Frontal cortex (tissue), 4 donors: Measurements from ENCODE around the gene MLPH. TPM values are rescaled to one million over a fixed set of nuclear protein-coding genes. Genes with fewer than 3 reads are reported as not detected.
A peak's percentile ranks its signal among the peaks of the same experiment; 100 is the strongest.
"Not testable (repeated sequence)": the region's sequence is repeated elsewhere in the genome, so short reads cannot be mapped to it uniquely, and the experiment has no call there.

ENCODE experiments used
- DNase-seq, 2 donors: peaks; one replicate each; pipeline ENCODE4 v3.0.0; 2012; ENCODE audit warnings: low spot score in 2 of 2
- FAIRE-seq: peaks from 2 replicates; lab custom pipeline; 2012; peaks lifted over from hg19 to GRCh38; lab: Jason Lieb, UNC
- total RNA-seq: library from RNA; depleted of rRNA; stranded (reverse); fragments of >200 nt; gene quantifications from one replicate; pipeline ENCODE4 v1.2.3, GENCODE V29; 2014
- donor health status: control.
- donor health status: control.
- donor health status: control.

Gene MLPH
- total RNA-seq, 1 donor from 2014 or later: 0.82 TPM

DNA sequence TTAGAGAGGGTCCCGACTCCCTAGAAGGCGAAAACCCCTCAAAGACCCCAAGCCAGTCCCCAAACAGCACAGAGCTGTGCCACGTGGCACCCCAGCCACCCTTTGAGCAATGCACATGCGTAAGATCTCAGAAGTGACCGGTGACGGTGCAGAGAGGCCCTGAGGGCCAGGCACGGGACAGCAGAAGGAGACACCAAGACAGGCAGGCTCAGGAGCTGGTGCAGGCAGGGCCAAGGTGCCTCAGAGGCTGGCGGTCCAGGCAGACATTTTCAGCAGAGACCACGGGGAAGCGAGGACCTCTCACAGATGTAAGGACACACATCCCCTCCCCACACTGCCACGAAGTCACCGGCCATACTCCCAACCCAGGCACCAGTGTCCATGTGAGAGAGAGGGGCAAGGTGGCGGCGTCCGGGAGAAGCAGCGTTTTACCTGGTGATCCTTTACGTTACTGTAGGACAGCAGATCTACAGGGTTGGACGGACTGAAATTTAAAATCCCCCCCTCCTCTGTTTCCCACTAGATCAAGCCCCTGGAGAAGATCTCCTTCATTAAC lies 105.5 kb downstream of the MLPH start:
- DNase-seq: no peak
- no peak for FAIRE-seq

DNA sequence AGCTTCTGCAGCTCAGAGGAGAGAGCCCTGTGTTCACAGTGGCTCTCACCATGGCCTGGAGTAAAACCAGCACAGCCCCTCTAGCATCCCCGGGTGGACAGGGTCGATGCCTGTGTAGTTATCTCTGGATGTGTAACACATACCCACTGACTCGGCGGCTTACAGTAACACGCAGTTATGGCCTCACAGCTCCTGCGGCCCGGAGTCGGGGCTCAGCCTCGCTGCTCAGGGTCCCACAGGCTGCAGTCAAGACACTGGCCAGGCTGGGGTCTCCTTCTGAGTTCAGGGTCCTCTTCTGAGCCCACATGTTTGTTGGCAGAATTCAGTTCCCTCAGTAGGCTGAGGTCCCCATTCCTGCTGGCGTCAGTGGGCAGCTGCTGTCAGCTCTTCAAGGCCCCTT lies 106.0 kb downstream of the MLPH start:
- DNase-seq: no peak
- FAIRE-seq: no peak

DNA sequence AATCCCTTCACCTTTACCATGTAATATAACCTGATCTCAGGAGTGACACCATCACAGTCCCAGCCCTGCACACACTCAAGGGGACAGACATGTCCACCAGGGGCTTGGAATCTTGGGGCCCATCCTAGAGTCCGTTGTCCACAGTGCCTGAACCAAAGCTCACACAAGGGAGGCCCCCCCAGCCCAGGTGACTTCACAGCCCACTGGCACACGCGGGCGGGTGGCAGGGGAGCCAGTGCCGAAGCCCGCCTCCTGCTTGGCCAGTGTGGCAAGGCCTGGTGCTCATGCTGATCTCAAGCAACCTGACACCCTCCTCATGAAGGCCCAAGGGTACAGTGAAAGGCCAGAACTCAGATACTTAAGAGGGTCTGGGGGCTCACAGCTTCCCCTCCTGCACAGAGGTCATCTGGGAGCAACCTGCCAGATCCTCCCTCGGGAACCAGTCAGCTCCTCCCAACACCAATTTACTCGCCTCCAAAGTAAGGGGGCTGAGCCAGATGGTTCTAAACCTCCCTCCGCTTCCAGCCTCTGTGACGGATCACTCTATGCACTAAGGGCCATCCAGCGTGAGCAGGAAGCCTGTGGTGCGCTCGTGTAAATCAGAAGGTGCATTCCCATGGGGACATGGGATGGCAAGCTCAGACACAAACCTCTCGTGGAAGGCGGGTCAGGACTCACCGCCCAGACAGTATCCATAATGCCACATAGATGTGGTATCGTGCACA lies 106.7 kb downstream of the MLPH start:
- FAIRE-seq (no peak), DNase-seq (no peak)

DNA sequence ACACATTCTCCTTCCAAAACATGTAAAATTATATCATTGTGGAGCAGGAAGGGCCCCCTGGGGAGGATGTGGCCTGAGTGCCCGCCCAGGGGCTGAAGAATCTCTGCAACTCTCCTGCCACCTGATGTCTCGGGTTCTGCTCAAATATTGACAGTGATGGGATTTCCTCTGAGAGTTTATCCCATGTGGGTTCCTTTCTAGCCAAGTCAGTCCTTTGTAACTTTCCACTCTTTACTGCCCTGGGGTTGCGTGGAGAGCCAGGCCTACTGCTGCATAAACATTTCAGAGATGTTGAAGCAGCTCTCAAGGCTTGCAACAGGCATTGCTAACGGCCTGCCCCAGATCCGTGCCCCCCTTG lies 107.4 kb downstream of the MLPH start:
- DNase-seq: no peak
- FAIRE-seq: no peak

DNA sequence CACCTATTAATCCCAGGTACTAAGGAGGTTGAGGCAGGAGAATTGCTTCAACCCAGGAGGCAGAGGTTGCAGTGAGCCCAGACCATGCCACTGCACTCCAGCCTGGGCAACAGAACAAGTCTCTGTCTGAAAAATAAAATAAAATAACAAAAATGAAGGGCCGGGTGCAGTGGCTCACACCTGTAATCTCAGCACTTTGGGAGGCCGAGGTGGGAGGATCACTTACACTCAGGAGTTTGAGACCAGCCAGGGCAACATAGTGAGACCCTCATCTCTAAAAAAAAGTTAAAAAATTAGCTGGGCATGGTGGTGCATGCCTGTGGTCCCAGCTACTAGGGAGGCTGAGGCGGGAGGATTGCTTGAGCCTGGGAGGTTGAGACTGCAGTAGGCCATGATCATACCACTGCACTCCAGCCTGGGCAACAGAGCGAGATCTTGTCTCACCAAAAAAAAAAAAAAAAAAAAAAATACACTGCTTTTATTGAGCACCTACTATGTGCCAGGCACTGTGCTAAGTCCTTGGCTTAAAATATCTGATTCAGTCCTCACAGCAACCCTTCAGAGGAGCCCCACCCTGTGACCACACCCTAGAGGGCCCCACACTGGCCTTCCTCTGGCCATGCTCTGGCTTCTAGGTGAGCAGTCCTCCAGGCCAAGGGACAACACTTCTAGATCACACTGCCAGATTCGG lies 108.9 kb downstream of the MLPH start:
- not testable (repeated sequence) for FAIRE-seq

DNA sequence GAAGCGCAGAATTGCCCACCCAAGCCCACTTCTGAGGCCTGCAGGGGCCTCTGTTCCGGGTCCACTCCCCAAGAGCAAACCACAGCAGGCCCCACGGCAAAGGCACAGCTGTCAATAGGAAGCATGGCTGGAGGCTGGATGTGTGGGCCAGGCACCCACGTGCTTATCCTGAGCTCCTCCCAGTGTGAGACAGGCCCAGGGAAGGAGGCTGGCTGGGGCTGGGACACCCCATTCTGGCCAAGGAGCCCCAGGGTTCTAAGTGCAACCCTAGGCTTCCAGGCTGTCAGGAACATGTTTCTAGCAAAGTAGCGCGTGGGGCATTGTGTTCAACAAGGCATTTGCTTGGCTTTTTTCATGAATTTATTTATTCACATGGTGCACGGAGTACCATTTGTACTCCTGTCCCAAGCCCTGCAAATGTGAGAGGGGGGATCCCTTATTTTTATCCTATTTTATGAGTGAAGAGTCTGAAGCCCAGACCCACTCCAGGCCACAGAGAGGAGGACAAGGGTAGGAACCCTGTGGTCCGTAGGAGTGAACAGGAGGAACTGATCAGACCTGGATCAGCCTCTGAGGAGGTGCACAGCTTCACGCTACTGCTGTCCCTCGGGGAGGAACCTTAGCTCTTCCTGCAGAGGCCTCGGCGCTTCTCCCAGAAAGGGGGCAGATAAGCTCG lies 109.6 kb downstream of the MLPH start:
- DNase-seq (no peak), FAIRE-seq (no peak)

More for the DNA sequence above, 108.9 kb downstream of the MLPH start:
- DNase-seq: not testable (repeated sequence)

DNA sequence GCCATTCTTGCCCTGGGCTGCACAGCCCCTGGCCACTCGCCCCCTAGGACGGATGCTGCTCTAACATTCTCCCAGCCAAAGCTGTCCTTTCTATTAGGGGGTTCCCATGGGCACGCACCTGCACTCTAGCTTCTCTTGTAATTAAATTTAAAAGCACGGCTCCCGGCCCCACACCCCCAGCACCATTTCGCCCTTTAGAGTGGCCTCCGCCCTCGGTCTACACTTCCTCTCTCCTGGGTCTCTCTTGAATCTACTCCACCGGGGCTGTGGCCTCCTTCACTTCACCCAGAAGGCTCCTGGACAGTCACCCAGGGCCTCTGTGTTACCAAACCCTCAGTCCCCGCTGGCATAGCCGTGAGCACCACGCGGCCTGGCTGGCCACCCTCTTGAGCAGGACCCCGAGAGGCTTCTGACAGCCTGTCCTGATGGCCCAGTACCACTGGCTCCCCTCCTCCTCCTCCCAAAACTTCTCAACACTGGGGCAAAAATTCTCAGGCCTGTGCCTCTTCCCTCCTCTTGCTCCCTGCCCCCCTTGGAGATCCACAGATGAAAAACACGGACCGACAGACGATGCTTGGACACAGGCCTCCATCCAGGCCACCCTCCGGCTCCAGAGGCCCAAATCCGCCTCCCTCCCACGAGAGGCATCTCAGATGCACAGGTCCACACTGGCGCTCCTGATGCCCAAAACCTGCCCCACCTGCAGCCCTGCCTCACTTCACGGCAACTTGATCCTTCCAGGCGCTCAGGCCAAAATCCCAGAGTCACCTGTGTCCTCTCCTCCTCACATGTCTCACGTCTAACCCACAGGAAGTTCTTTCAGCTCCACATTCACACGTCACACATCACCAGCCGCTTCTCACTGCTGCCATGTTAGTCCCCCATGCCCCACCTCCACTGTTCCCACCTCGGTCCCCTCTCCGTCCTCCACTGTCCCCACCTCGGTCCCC lies 110.4 kb downstream of the MLPH start:
- DNase-seq: no peak
- FAIRE-seq: no peak

DNA sequence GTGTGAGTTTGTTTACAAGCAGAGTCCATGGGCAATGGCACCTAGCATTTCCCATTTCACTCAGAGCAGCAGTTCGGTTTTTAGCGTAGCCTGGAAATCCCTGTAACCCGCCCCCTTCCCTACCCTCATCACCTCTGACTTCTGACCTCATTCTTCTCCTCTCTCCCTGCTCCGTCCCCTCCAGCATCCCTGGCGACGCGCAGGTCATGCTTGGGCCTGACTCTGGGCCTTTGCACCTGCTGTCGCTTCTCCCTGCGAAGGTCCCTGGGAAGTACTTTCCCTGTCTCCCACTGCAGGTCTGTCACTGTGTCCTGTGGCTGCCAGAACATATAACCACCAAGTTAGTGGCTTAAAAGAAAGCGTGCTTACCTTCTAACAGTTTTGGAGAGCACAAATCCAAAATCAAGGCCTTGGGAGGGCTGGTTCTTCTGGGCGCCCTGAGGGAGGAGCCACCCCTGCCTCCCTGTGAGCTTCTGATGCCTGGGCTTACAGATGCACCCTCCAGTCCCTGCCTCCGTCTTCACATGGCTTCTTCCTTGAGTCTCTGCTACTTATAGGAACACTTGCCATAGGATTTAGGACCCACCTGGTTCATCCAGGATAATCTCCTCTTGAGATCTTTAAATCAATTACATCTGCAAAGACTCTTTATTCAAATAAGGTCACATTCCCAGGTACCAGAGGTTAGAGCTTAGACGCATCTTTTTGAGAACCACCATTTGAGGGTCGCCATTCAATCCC lies 111.6 kb downstream of the MLPH start:
- no peak for FAIRE-seq
- no peak for DNase-seq

DNA sequence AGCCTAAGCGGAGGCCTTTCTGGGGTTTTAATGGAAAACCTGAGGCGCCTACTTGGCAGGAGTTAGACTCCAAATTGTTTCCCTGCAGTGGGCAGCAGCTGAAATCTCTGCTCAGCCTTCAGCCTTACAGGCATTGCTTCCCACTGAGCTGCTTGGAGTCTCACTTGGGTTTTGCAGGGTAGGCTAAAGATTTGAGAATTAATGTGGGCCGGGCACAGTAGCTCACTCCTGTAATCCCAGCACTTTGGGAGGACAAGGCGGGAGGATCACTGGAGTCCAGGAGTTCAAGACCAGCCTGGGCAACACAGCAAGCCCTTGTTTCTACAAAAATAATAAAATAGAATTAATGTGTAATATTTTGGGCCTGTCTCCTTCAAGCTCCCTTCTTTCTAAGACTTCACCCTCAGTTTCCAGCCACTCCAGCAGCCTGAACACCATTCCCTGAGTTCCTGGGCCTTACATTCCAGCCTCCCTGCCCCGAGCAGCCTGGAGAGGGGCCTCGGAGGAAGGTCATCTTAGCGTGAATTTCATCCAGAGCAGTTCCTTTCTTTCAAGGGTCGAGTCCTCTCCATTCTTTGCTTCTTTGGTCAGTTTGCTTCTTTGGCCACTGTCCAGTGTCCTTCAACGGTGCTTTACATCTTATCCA lies 112.5 kb downstream of the MLPH start:
- DNase-seq: no peak
- FAIRE-seq: no peak

DNA sequence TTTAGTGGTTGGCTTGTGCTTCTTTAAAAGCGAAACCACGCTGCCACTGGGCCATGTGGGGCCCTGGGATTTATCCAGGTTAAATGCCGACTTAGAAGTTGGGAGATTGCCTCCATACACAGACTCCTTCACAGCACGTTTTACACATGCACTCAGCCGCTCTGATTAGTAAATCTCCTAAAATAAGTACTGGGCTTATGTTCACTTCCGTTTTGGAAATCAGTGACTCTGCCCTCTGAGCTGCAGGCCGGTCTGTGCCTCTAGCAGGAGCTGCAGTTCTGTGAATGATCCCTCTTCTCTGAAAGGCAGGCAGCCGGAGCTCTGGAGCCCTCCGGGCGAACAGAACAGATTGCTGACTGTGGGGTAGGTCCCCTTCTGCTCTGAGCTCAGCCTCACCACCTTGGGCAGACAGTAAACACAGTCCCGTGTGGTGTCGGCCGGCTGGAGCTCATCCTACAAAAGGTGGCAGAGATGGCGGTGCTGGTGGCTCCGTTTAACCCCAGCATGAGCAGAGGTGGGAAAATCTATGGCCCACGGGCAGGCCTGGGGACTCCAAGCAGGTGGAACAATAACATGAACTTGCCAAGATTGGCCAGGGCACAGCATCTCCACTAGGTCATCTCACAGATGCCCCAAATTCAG lies 113.3 kb downstream of the MLPH start:
- FAIRE-seq: no peak
- DNase-seq: no peak

DNA sequence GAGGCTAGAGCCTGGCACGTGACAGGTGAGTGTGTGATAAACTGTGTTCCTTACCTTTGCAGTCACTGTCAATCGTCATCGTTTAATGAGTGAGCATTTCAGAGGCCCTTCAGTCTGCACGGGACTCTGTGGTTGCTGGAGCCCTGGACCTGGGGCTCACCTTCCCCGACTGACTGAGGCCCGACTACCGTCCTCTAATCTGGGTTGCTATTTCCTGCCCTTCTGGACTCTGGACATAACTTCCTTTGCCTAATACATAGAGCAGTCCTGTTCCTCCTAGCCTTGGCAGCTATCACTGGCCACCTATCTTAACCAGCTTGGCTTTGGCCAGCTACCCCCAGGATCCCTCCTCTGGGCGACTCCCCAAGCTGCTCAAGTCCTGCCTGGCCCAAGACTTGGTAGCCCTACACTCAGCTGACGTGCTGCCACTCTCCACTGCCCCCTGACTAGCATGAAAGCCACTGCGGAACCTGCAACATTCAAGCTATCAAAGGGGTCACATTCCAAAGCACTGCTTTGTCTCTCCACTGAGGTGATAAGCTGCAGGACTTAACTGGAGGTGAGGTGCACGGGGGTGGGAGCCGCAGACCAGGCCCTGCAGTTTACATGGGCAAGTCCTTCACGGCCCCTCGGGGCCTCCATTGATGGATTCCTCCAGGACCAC lies 114.5 kb downstream of the MLPH start:
- DNase-seq (no peak), FAIRE-seq (no peak)

DNA sequence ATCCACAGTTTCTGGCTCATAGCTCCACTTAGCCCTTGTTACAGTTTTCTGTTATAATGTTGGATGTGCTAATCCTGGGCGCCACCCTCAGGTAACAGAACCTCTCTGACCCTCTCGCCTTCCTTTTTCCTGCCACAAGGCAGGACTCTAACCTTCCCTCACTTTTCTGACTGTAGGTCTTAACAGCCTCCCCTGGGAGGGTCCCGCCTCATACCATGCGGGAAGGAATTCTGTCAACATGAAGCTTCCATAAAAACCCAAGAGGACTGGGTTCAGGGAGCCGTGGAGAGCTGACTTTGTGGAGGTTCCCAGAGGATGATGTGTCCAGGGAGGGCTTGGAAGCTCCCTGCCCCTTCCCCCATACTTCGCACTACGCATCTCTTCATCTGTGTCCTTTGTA lies 115.4 kb downstream of the MLPH start:
- FAIRE-seq: no peak
- no peak for DNase-seq

DNA sequence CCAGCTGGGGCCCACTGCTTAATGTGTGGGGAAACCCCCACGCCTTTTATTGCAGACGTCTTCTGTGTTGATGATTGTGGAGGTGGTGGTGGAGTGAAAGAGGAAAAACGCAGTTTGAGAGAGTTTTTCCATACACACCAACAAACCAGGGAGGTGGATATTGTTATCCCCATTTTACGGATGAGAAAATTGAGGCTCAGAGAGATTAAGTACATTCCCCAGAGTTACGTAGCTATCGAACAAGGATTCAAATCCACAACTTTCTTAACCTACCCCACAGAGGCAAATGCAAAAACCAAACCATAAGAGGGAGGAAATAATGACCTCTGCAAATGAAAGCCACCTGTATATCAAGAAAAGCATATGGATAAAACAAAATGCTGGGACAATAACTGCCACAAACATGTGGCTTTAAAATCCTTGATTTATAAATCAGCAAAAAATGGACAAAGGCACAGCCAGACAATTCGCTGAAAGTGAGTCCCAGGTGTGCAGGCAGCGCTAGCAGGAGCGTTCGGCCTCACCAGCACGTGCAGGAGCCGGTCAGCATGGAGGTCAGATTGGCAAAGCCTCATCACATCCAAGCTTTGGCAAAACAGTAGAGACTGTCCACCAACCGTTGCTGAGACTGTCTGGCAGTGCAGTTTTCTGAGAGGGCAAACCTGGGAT lies 116.1 kb downstream of the MLPH start:
- DNase-seq (no peak), FAIRE-seq (no peak)

DNA sequence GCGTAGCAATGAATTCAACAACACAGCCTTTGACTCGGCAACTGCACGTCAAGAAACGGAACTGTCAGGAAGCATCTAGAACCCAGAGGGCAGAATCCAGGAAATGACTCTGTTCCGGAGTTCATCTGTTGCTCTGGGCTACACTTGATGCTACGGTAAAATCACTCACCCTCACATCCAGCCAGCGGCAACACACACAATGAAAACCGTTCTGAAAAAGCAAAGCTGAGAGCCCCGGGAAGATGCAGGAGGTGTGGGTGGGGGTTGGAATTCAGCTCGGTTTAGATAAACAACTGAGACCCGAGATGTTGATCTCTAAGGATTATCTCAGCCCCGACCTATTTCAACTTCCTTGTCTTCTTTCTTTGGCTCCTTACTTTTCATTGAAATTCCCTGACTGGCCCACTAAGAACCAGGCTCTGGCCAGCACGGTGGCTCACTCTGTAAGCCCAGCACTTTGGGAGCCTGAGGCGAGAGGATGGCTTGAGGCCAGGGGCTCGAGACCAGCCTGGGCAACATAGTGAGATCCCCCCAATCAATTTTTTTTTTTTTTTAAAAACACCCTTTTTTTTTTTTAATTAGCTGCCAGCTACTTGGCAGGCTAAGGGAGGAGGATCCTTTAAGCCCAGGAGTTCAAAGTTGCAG lies 116.8 kb downstream of the MLPH start:
- peak in 1 of 2 donors; percentile 72 for DNase-seq
- FAIRE-seq: no peak

DNA sequence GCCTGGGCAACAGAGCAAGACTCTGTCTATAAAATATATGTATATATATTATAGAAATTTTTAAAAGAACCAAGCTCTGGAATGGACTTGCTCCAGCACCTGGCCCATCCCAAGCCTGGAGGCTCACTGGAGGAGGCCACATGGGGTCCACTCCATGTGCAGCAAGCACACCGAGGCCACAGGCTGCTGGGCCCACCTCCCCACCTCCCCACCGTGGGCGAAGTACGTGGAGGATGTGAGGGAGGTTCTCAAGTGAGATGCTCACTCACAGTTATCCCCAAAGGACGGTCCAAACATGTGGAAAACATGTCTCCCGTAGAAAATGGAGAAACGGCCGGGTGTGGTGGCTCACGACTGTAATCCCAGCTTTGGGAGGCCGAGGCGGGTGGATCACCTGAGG lies 117.3 kb downstream of the MLPH start:
- FAIRE-seq (no peak), DNase-seq (no peak)
